Embryonic facial prominence (tissue), 1 donor: ENCODE measurements around the gene LMO7.
"Not testable (repeated sequence)": the region's sequence is repeated elsewhere in the genome, so short reads cannot be mapped to it uniquely, and the experiment has no call there.

Source experiments
- DNase-seq: peaks from one replicate; pipeline ENCODE4 v3.0.0-alpha.2; 2016; ENCODE audit errors: extremely low spot score

Gene LMO7

DNA sequence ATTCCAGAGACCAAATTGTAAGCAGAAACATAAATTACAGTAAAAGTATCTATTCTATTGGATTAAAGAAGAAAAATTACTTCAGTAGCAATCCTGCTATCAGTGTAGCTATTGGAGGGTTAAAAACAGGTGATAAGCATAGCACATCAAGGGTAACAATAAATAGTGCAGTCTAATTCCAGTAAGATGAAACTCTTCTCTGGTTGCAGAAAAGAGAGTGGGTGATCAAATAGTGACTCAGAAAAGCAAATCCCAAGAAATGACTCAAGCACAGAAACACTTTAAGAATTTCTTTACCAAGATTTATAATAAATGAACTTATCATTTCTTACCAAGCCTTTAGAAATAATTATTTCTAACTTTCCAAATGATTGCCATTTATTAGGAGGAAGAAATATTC lies 135.7 kb downstream of the LMO7 start:
- DNase-seq, result no peak

DNA sequence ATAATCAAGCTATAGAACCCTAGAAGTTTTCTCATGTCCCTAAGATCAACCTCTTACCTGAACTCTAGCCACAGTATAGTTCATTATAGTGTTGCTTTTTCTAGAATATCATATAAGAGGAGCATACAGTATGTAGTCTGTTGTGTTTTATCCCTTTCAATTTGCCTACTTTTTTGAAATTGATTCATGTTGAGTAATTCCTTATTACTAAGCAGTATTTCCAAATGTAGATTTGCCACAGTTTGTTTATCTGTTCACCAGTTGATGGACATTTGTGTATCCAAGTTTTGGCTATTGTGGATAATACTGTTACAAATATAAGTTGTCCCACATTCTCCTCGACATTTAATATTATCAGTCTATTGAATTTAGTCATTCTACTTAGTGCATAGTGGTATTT lies 138.0 kb downstream of the LMO7 start:
- no peak for DNase-seq

DNA sequence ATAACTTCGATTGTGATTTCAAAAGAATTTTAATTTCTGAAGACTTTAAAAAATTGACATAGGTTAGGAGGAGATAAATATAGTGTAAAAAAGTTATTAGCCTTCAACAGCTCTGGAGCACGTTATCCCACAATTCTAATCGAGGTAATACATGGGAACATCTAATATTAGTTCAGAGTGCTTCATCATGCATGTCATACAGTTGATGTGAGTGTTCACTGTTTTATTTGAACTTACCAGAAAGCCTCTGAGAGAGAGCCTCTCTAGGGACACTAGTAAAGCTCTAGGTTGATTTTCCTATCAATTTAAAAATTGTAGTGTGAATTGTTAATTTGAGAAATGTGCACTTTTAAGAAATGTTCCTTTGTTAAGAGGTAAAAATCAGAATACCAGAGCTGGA lies 140.4 kb downstream of the LMO7 start:
- DNase-seq, result no peak

DNA sequence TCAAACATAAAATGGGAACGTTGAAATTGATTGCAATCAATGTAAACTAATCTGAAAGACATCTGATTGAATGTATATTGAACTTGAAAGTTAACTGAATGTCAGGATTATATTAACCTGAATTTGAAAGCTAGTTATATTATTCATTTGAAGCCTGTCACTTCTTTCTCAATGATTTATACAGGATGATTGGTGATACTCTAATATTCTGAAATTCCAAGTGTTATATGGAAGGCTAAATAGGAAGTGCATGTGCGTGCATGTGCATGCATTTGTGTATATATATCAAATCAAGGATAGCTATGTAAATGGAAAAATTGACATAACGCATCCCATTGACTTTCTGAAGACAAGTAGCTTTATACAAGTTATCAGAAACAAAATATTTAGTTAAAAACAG lies 143.3 kb downstream of the LMO7 start:
- DNase-seq, result no peak

DNA sequence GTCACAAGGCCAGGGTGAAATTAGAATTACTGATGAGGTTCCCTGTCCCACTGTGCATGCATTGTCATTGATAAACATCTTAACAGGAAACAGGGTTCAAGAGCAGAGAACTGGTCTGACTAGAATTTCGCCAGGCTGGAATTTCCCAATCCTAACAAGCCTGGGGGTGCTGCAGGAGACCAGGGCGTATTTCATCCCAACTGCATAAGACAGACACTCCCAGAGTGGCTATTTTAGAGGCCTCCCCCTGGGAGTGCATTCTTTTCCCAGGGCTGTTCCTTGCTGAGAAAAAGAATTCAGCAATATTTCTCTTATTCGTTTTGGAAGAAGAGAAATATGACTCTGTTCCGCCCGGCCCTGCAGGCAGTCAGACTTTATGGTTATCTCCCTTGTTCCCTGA lies 144.0 kb downstream of the LMO7 start:
- DNase-seq, result not testable (repeated sequence)

DNA sequence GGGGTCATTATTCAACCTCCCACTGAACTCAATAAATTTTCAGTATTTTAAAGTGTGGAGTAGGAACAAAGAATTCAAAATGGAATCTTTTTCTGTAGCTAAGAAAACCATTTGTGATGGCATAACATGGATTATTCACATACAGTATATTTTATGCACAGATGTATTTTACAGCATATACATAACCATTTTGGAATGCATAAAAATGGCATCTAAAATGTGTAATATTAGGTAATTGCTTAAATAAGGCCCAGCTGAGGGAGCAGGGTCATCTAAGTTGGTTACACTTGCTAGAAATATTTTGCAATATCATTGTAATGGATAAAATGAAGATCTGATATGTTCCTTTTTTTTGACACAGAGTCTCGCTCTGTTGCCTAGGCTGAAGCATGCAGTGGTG lies 146.9 kb downstream of the LMO7 start:
- DNase-seq, result no peak

DNA sequence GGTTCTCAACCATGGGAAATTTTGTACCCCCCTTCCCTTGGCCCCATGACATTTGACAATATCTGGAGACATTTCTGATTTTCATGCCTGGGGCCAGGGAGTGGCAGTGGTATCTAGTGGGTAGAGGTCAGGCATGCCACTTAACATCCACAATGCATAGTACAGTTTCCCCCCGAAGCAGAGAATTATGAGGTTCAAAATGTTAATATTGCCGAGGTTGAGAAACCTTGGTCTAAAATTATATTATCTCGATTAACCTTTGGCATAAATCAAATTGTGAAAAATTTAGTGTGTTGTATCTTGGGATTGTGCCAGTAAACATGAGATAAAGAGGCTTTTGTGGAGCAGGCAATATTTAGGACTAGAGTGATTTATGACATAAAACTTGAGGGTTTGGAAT lies 147.9 kb downstream of the LMO7 start:
- no peak for DNase-seq

DNA sequence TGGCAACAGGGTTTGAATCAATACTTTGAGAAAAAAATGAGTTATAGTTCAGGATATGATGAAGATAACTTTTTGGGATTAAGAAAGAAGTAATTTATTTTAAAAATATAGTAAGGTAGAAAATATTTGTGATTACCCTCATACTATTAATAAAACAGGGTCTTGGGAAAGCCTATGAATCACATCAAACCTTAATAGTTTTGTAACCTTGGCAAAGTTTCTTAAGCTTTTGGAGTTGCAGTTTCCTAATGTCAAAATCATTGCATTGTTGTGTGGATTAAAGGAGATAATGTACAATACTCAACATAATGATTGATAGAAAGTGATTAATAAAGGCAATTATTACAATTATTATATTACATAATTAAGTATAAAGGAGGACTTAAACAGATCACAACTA lies 149.0 kb downstream of the LMO7 start:
- DNase-seq, result no peak

DNA sequence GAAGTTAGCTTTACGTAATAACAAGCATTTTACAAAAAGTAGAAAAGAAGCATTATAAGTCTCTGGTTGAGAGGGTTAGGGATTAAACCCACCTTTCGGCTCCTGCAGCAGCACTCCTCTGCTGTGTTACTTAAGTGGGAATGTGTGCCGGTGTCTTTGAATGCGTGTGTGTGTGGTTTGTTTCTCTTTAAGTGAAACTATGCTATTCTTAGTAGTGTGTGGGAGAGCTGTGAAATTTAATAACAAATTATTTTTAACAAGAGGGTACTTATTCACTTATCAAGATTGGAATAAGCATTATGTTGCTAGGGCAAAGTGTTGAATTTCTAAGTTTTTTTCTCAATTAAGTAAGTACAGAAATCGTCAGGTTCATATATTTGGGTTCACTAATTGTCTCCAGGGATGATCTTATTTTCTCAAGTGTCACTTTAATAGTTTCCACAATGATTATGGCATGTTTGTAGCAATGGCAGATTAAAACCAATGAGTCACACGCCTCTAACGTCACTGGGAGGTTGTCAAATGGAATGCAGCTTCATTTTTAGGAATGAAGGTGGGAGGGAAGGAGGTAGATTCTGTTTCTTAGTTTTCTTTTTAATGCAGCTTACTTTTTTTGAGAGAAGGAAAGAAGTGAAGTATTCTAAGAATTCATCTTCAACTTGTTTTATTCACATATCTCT lies 151.3 kb downstream of the LMO7 start:
- no peak for DNase-seq

DNA sequence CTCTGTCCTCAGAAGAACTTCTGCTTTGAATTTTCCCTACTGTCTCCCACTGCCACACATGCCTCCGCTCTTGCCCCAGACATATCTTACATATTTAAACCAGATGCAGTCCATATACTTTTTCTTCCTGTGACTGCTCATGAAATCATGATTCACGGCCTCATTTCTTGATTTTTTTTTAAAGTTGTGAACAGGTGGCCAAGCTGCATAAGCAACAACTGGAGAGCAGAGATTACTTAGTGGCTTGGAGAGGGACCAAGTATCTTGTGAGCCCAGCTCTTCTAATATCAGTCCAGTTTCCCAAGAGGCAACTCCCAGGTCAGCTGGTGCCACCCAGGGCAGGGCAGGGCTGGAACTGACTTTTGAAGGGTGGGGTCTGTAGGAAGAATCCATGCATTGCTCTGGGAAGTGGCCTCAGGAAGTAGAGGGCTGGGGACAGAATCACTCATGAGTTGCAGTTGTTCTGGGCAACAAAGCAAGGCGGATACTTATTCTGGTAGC lies 152.4 kb downstream of the LMO7 start:
- DNase-seq, result no peak

DNA sequence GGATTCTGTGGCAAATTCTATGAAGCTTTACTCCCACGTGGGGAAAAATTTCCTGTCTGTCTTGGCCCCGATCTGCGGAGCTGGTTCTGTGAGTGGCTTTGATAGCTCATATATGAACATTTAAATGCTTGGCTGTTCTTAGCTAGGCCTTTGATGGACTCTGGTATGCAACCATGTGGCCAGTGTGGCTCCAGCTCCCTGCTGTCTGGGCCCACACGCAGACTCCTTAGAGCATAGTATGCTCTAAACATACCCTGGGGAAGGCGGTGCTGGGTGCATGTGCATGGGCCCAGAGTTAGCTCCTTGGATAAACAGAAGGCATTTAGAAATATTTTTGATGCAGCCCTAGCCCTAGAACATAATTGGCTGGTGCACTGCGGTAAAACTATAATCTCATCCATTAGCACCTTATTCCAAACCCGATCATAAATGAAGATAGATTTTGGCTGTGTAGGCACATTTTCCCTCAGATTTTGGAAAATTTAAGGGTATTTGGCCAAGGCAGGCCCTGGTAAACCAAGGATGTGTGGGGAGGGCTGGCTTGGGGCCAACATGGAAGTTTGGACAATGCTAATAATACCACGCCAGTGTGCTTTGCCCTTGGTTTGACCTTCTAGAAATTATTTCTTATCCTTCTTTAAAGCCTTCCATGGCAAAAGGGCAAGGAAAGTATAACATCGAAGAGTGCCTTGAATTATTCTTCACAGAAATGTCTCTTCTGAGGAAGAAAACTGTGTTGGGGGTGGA lies 153.5 kb downstream of the LMO7 start:
- DNase-seq, result no peak

DNA sequence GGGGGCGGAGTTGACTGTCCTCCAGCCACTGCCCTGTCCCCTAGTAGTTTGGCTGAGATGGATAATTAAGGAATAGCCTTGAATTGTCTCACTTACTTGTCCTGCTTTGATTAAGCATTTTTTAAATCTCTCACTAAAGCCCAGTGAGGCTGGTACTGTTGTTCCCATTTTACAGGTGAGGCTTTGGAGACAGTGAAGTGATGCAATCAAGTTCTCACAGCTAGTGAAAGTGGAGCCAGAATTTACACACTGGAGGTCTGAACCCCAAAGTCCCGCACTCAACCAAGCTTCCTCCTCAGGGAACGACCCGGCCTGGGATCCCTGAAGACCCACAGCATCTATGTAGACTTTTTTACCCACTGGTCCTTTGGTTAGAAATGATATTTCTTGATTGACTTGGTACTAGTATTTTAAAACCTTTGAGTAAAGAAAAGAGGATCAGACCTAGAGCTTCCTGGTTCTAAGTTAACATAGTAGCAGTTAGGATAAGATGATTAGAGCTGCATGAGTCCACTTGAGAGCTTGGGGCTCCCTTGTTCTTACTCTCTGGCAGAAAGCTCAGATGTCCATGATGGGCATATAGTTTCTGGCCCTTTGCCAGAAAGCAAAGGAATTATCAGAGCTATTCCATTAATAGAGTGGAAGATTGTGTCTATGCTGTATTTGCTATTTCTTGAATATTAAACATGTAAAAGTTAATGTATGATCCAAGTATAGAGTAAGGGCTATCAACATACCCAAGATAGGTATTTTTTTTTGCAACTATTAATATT lies 154.3 kb downstream of the LMO7 start:
- no peak for DNase-seq

DNA sequence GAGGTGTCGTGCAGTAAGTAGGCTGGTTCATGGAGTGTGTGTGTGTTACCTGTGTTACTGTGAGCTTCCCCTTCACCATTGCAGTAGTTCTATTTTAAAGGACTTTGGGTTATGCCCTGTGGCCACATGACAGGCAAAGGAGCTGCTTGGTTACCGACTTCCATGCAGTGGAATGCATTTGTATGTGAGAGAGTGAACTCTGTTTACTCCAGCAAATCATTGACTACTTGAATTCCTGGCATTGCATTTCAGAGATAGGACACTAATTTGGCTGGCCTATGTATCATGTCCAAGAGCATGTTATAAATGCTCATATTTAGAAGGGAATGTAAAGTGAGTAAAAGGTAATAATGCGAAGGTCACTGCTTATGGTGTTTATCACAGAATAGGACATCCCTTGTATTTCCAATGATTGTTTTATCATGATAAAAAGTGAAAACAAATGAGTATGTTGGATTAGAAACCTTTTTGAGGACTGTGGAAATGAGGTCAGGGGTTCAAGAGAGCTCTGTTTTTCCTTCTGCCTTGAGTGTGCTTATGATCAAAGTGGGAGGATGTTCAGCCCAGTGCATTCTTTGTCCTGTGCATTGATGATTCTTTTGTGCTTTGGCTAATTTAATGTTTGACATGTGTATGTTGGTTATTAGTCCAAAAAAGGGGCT lies 156.5 kb downstream of the LMO7 start:
- no peak for DNase-seq

DNA sequence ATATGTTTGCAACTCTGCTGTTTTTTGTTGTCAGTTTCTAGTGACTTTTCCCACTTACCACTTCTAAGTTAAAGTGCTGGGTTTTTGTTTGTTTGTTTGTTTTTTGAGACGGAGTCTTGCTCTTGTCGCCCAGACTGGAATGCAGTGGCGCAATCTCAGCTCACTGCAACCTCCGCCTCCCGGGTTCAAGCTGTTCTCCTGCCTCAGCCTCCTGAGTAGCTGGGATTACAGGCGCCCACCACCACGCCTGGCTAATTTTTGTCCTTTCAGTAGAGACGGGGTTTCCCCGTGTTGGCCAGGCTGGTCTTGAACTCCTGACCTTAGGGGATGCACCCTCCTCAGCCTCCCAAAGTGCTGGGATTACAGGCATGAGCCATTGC lies 157.0 kb downstream of the LMO7 start:
- DNase-seq, result not testable (repeated sequence)

DNA sequence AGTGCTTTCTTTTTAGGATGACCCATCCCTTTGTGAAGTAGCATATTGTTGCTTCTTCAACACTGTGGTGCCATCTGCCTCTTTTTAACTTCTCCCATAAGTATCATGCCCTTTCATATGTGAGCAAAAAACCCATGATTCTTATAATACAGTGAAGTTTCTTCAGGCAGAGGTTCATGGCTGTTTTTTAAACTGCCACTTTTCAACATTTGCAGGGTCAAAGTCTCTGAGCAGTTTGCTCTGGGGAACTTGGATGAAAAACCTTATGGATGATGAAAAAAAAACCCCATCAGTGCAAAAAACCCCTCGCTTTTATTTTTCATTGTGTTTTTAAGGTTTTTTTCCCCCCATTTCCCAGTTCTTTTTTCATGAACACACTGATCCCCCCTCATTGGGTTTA lies 158.5 kb downstream of the LMO7 start:
- no peak for DNase-seq

DNA sequence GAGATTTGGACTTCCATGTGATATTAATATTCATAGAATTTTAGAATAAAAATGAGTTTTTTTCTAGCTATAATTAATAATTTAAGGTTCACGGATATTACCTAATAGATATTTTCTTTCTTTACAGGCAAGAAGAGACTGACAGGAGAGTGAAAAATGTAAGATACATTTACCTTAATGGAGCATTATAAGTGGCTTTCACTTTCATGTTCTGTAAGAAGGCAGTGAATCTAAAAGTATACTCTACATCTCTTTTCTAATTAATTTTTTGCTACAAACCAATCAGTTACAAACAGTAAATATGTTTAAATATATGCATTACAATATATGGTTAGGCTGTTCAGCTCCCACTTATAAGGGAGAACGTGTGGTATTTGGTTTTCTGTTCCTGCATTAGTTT lies 159.1 kb downstream of the LMO7 start:
- DNase-seq, result no peak

DNA sequence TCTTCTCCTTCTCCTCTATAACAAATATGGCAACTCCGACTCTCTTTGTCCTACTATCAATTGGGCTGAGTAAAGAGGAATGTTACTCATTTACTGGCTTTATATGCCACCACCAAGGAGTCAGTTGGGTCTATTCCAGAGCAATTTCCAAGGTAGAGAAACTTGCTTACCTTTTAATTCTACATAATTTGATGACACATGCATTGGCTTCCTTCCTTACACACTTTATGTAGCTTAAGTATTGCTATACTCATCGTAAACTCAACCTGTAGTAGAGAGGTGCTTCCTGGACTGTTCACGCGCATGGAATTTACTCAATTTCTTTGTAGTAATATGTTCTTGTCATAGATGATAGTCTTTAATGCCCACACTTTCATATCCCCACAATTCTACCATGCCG lies 160.7 kb downstream of the LMO7 start:
- DNase-seq, result no peak

DNA sequence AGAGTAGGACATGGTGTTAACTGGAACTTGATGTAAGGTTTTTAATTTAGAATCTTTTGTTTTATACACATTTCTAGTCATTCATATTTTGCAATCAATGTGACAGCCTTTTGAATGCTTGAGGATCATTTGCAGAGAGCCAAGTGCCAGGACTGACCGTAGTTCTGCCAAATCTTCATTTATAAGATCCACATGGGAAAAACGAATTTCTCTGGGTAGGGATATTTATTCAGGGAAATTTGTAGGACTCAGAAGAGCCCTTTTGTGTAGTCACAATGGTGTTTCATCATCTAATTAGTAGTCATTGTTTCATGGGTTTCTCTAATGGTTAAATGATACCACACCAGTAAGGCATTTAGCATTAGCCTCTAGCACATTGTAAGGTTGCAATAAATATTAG lies 161.1 kb downstream of the LMO7 start:
- DNase-seq, result no peak

DNA sequence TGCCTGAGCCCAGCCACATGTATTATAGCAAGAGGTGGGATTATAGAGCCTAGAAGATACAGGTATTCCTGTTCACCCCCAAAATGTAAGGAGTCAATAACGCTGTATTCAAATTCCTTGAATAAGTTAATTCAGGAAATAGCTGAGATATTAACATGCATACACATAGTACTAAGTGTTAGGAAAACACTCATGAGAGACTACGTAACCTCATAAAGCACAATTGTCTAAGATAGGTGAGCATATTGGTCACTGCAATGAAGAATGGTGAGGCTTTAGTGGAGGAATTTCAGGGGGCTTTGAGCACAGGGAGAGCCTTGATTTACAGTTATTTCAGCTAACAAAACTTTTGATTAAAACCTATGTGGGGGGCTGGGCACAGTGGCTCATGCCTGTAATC lies 161.6 kb downstream of the LMO7 start:
- DNase-seq, result no peak

DNA sequence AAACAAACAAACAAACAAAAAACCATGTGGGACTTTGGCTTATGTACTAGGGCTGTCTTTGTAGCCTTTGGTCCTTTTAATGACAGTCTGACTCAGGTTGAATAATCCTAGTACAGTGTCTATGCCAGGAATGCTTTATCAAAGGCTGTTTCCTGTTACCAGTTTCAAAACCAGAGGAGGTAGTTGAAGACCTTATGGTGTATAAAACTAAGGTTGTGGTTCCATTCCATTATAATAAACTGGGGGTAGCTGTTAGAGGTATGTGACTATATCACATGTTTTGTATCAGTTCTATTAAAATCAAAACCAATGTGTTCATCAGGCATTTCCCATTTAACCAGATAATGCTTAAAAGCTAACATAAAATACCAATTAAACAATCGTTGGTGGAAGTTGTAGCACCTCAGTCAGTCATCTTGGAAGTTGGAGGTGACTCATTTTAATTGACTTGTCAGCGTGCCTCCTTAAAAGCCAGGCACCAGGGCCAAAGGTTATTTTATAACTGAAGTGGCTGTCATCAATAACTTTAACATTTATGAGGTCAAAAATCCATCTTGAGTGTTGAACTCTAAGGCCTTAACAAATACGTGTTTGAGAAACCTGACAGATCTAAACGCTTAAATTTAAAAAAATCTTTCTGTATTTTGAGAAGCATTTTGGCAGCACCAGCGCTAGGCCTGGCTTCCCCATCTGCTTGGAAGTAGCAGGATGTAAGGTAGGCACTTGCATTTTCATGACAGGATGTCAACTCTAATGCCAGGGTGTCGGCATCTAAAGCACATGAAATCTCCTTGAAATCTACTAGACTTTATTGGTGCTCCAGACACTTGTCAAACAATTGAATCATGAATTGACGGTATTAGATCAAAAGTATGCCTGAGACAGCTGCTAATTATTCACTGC lies 162.5 kb downstream of the LMO7 start:
- no peak for DNase-seq

DNA sequence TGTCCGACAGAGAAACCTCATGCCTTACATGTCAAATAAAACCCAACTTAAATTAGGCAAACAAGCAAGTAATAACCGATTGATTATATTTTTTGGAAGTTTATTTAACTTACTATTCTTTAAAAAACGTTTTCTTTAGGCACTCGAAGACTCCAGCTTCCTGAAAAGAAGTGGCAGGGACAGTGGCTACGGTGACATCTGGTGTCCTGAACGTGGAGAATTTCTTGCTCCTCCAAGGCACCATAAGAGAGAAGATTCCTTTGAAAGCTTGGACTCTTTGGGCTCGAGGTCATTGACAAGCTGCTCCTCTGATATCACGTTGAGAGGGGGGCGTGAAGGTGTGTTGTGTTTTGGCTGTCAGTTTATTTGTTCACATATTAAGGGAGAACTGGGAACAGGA lies 164.4 kb downstream of the LMO7 start:
- no peak for DNase-seq
